Measurements from ENCODE around the gene AGGF1.

DNA sequence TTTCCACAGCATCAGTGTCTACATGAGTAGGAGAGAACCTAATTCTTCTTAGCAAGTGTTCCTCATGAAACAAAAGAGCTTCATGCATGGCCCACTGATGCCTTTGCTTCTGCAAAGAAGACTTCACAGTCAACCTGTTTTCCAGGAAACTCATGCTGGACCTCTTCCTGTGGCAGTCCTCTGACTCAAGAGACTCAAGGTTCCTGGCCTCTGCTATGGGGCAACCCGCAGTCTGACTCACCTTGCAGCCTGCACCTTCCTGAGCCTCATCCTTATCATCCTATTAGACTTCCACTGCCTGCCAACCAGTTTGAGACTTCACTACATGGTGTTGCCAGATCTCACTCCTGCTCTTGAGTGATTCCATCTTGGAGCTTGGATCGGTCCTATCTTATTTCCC lies 17.6 kb upstream of the AGGF1 start:
- TF ChIP-seq, protein P1, sequence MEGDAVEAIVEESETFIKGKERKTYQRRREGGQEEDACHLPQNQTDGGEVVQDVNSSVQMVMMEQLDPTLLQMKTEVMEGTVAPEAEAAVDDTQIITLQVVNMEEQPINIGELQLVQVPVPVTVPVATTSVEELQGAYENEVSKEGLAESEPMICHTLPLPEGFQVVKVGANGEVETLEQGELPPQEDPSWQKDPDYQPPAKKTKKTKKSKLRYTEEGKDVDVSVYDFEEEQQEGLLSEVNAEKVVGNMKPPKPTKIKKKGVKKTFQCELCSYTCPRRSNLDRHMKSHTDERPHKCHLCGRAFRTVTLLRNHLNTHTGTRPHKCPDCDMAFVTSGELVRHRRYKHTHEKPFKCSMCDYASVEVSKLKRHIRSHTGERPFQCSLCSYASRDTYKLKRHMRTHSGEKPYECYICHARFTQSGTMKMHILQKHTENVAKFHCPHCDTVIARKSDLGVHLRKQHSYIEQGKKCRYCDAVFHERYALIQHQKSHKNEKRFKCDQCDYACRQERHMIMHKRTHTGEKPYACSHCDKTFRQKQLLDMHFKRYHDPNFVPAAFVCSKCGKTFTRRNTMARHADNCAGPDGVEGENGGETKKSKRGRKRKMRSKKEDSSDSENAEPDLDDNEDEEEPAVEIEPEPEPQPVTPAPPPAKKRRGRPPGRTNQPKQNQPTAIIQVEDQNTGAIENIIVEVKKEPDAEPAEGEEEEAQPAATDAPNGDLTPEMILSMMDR (IDR thresholded peaks at IDR 0.05; ENCODE audit: poor library complexity, severe bottlenecking) = no peak
- no peak for TF ChIP-seq MXI1 (conservative IDR thresholded peaks at IDR 0.05; ENCODE audit: poor library complexity, severe bottlenecking)
- TF ChIP-seq EP300 (conservative IDR thresholded peaks at IDR 0.05; ENCODE audit: poor library complexity, severe bottlenecking) = no peak
- TF ChIP-seq TAF1 (IDR thresholded peaks at IDR 0.05; ENCODE audit: low read depth) = no peak
- TF ChIP-seq, protein P2, sequence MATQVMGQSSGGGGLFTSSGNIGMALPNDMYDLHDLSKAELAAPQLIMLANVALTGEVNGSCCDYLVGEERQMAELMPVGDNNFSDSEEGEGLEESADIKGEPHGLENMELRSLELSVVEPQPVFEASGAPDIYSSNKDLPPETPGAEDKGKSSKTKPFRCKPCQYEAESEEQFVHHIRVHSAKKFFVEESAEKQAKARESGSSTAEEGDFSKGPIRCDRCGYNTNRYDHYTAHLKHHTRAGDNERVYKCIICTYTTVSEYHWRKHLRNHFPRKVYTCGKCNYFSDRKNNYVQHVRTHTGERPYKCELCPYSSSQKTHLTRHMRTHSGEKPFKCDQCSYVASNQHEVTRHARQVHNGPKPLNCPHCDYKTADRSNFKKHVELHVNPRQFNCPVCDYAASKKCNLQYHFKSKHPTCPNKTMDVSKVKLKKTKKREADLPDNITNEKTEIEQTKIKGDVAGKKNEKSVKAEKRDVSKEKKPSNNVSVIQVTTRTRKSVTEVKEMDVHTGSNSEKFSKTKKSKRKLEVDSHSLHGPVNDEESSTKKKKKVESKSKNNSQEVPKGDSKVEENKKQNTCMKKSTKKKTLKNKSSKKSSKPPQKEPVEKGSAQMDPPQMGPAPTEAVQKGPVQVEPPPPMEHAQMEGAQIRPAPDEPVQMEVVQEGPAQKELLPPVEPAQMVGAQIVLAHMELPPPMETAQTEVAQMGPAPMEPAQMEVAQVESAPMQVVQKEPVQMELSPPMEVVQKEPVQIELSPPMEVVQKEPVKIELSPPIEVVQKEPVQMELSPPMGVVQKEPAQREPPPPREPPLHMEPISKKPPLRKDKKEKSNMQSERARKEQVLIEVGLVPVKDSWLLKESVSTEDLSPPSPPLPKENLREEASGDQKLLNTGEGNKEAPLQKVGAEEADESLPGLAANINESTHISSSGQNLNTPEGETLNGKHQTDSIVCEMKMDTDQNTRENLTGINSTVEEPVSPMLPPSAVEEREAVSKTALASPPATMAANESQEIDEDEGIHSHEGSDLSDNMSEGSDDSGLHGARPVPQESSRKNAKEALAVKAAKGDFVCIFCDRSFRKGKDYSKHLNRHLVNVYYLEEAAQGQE (IDR thresholded peaks at IDR 0.05; ENCODE audit: borderline replicate concordance) = no peak
- no peak for TF ChIP-seq RAD21 (conservative IDR thresholded peaks at IDR 0.05)
- no peak for TF ChIP-seq EZH2 (IDR thresholded peaks at IDR 0.05; ENCODE audit: borderline replicate concordance, insufficient read depth, low read length, poor library complexity, severe bottlenecking)
- no peak for TF ChIP-seq POLR2AphosphoS5 (IDR thresholded peaks at IDR 0.05)
- no peak for TF ChIP-seq SMC3 (conservative IDR thresholded peaks at IDR 0.05; ENCODE audit: poor library complexity)

Measured in neural cell (in vitro differentiated cells).